MM.1S (cell line): ENCODE results near the gene CTNNA3.

Experiments
- EZH2phosphoT487 ChIP-seq: fragments of 300-600 bp; sonication (generic); IDR thresholded peaks from 2 replicates; pipeline ENCODE4 v1.6.1; 2018; ENCODE audit warnings: antibody characterized with exemption, low read length
- TF ChIP-seq, protein P1 (sequence below): fragments of 300-600 bp; sonication (generic); IDR thresholded peaks from 2 replicates; pipeline ENCODE4 v1.5.1; 2016; ENCODE audit warnings: antibody characterized with exemption, low read length, mixed read lengths

DNA sequence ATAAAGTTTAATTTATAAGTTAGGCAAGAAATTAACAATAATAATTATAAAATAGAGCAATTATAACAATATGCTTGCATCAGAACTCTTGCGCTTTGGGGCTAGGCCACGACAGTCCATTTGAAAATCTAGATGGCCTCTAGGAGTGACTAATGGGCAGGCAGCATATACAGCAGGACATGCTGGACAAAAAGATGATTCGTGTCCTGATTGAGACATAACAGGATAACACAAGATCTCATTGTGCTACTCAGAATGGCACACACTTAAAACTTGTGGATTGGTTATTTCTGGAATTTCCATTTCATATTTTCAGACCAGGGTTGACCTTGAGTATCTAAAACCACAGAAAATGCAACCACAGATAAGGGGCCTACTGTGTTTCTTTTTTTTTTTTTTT, 27.5 kb downstream of the CTNNA3 start:
- TF ChIP-seq, protein P1, sequence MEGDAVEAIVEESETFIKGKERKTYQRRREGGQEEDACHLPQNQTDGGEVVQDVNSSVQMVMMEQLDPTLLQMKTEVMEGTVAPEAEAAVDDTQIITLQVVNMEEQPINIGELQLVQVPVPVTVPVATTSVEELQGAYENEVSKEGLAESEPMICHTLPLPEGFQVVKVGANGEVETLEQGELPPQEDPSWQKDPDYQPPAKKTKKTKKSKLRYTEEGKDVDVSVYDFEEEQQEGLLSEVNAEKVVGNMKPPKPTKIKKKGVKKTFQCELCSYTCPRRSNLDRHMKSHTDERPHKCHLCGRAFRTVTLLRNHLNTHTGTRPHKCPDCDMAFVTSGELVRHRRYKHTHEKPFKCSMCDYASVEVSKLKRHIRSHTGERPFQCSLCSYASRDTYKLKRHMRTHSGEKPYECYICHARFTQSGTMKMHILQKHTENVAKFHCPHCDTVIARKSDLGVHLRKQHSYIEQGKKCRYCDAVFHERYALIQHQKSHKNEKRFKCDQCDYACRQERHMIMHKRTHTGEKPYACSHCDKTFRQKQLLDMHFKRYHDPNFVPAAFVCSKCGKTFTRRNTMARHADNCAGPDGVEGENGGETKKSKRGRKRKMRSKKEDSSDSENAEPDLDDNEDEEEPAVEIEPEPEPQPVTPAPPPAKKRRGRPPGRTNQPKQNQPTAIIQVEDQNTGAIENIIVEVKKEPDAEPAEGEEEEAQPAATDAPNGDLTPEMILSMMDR, result no peak
- no peak for TF ChIP-seq EZH2phosphoT487
